H1 (cell line): ENCODE results near the gene RETREG1. TPM values are rescaled to one million over a fixed set of nuclear protein-coding genes. Genes with fewer than 3 reads are reported as not detected.

Experiments
- ASH2L ChIP-seq: fragments of 200-600, 300-600 bp; sonication (generic); IDR thresholded peaks from one replicate; pipeline ENCODE4 v1.7.1; 2017; ENCODE audit warnings: low read length
- ATF3 ChIP-seq: IDR thresholded peaks from 2 replicates; pipeline ENCODE4 v1.6.1; 2011; ENCODE audit warnings: low read depth, mild to moderate bottlenecking, low read length; ENCODE audit not compliant: insufficient read depth
- CEBPB ChIP-seq: IDR thresholded peaks from 2 replicates; pipeline ENCODE4 v1.6.1; 2012; ENCODE audit warnings: low read depth, low read length
- CHD1 ChIP-seq: IDR thresholded peaks from 2 replicates; pipeline ENCODE4 v1.6.1; 2012; ENCODE audit warnings: low read depth, low read length, improper control_type of control experiment
- FOSL1 ChIP-seq: IDR thresholded peaks from 2 replicates; pipeline ENCODE4 v1.6.1; 2011; ENCODE audit warnings: mild to moderate bottlenecking, low read depth, low read length, moderate library complexity; ENCODE audit not compliant: insufficient read depth
- HDAC6 ChIP-seq: IDR thresholded peaks from one replicate; pipeline ENCODE4 v1.7.1; 2012; ENCODE audit warnings: low read depth, mild to moderate bottlenecking, inconsistent platforms, low read length, moderate library complexity
- MAX ChIP-seq: IDR thresholded peaks from 2 replicates; pipeline ENCODE4 v1.6.1; 2012; ENCODE audit warnings: inconsistent platforms
- NRF1 ChIP-seq: IDR thresholded peaks from 2 replicates; pipeline ENCODE4 v1.6.1; 2011; ENCODE audit warnings: mild to moderate bottlenecking, low read depth, low read length, improper control_type of control experiment
- POLR2A ChIP-seq, 2 experiments: IDR thresholded peaks; 1 replicate in 1 of 2; 2 replicates in 1 of 2; pipeline ENCODE4 v1.6.1; 2011; ENCODE audit warnings: low read depth in 2 of 2, low read length in 2 of 2, mild to moderate bottlenecking in 2 of 2; ENCODE audit errors: control extremely low read depth in 1 of 2
- POU5F1 ChIP-seq: IDR thresholded peaks from 2 replicates; pipeline ENCODE4 v1.6.1; 2011; ENCODE audit warnings: low read depth, mild to moderate bottlenecking, low read length, moderate library complexity
- SP1 ChIP-seq: IDR thresholded peaks from 2 replicates; pipeline ENCODE4 v1.6.1; 2011; ENCODE audit warnings: low read depth, low read length
- SRF ChIP-seq: IDR thresholded peaks from 2 replicates; pipeline ENCODE4 v1.6.1; 2011; ENCODE audit warnings: mild to moderate bottlenecking, low read depth, low read length, moderate library complexity
- TCF12 ChIP-seq: IDR thresholded peaks from 2 replicates; pipeline ENCODE4 v1.6.1; 2011; ENCODE audit warnings: low read depth, mild to moderate bottlenecking, low read length
- TEAD4 ChIP-seq: IDR thresholded peaks from 2 replicates; pipeline ENCODE4 v1.6.1; 2012; ENCODE audit warnings: low read depth, low read length, inconsistent platforms, mixed read lengths
- polyA plus RNA-seq, 7 experiments: library from polyadenylated mRNA; depleted of rRNA in 3 of 7; stranded (reverse) in 5 of 7; unstranded in 2 of 7; fragments of >200 nt in 5 of 7; fragments of 200-250 nt in 2 of 7; gene quantifications; 1 replicate in 5 of 7; 2 replicates in 1 of 7; 4 replicates in 1 of 7; pipeline versions ENCODE4 v1.2.1 to v1.2.3, GENCODE V29; 2011 to 2013; ENCODE audit warnings: missing spikeins in 2 of 7, mixed read lengths in 2 of 7
- total RNA-seq: library from RNA; stranded (reverse); fragmentation: NEBNext Ultra II Directional; extraction: Animal tissue kit (Norgen Biotek cat#: 25700); gene quantifications from 2 replicates; pipeline ENCODE4 v1.2.1, GENCODE V29; 2021

The RETREG1 gene
- total and polyA plus RNA-seq, 2 of the 8 experiments (the other 6 are each of a cell fraction or from before 2014, with no cell fraction given): 0.62 to 1.9 TPM

DNA sequence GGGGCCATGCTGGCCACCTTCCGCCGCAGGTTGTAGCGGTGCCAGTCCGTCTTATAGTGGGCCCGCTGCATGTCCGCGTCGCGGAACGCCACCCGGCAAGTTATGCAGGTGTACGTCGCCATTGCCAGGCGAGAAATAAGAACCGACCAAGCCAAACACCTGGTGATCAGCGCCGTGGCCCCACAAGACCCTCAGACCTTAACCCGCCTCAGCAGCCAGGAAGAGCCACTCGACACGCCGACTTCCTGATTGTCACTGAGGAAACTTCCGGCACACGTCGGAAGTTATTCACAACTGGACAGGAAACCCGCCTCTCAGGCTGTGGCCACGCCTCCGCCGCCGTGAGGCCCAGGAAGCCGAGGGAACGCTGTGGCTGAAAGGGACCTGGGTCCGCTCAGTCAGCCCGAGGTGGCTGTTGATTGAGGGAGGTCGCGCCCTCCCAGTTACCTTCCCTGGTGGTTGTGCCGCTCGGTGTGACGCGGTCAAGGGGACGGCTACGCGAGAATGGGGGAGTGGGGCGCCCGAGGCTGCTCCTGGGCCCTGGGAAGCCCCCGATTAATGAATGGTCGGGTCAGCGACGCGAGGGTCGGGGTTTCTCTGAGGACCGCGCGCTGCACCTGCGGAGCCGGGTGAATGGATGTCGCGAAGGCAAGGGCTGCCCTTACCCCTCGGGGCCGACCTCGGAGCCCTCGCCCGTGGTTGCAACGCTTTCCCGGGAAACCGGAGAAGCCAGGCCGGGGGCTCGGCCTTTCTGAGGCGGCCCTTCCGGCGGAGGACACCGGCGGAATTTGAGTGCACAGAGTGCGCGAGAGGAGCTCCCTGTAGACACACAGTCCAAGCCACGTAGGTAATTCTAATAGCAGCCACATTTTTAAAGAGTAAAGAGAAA, 151.0 kb downstream of the RETREG1 start, which contains the start of gene ZNF622 (continued):
- no peak for TF ChIP-seq HDAC6
- TF ChIP-seq TEAD4: no peak
- TF ChIP-seq TCF12: no peak
- TF ChIP-seq POU5F1: no peak
- TF ChIP-seq CHD1: no peak
- TF ChIP-seq FOSL1: no peak
- TF ChIP-seq NRF1: no peak
- TF ChIP-seq SRF: no peak
- TF ChIP-seq CEBPB: no peak
- TF ChIP-seq ASH2L: peak; percentile 66
- TF ChIP-seq MAX: peak; percentile 52
- TF ChIP-seq ATF3: no peak
- TF ChIP-seq POLR2A (IDR thresholded peaks at IDR 0.05; ENCODE audit: control extremely low read depth in 1 of 2, low read depth in 2 of 2, low read length in 2 of 2): peak; percentile 86 to 92
- TF ChIP-seq SP1: no peak
- TF ChIP-seq, all 59 proteins: peak for 18
